H1 (cell line): ENCODE measurements around the gene ZNF836. TPM values are rescaled to one million over a fixed set of nuclear protein-coding genes. Genes with fewer than 3 reads are reported as not detected.

Source experiments
- CBX5 ChIP-seq: fragments of 300-800, 300-1000 bp; sonication (generic); IDR thresholded peaks from 2 replicates; pipeline ENCODE4 v1.7.1; 2016; ENCODE audit warnings: antibody characterized with exemption, low read length, low read depth
- JUND ChIP-seq: IDR thresholded peaks from 2 replicates; pipeline ENCODE4 v1.6.1; 2011; ENCODE audit warnings: mild to moderate bottlenecking, improper control_type of control experiment, low read length
- KDM4A ChIP-seq: IDR thresholded peaks from one replicate; pipeline ENCODE4 v1.7.1; 2012; ENCODE audit warnings: low read depth, mild to moderate bottlenecking, moderate library complexity, low read length, inconsistent platforms; ENCODE audit not compliant: severe bottlenecking
- MAX ChIP-seq: IDR thresholded peaks from 2 replicates; pipeline ENCODE4 v1.6.1; 2012; ENCODE audit warnings: inconsistent platforms
- NANOG ChIP-seq: IDR thresholded peaks from 2 replicates; pipeline ENCODE4 v1.6.1; 2011; ENCODE audit warnings: low read length, low read depth, mild to moderate bottlenecking, inconsistent platforms; ENCODE audit not compliant: insufficient read depth, poor library complexity, severe bottlenecking
- SIN3A ChIP-seq, 2 experiments: IDR thresholded peaks in 1 of 2; conservative IDR thresholded peaks in 1 of 2; 2 replicates each; pipeline ENCODE4 v1.6.1; 2011 to 2012; ENCODE audit warnings: low read length in 2 of 2, improper control_type of control experiment in 1 of 2, low read depth in 1 of 2, mild to moderate bottlenecking in 1 of 2
- SUZ12 ChIP-seq: fragments of 200-600 bp; sonication (generic); IDR thresholded peaks from 2 replicates; pipeline ENCODE4 v1.6.1; 2012; ENCODE audit warnings: mild to moderate bottlenecking, inconsistent platforms, low read length, moderate library complexity, mixed read lengths
- TCF12 ChIP-seq: IDR thresholded peaks from 2 replicates; pipeline ENCODE4 v1.6.1; 2011; ENCODE audit warnings: low read depth, mild to moderate bottlenecking, low read length
- polyA plus RNA-seq, 7 experiments: library from polyadenylated mRNA; depleted of rRNA in 3 of 7; stranded (reverse) in 5 of 7; unstranded in 2 of 7; fragments of >200 nt in 5 of 7; fragments of 200-250 nt in 2 of 7; gene quantifications; 1 replicate in 5 of 7; 2 replicates in 1 of 7; 4 replicates in 1 of 7; pipeline versions ENCODE4 v1.2.1 to v1.2.3, GENCODE V29; 2011 to 2013; ENCODE audit warnings: missing spikeins in 2 of 7, mixed read lengths in 2 of 7
- total RNA-seq: library from RNA; stranded (reverse); fragmentation: NEBNext Ultra II Directional; extraction: Animal tissue kit (Norgen Biotek cat#: 25700); gene quantifications from 2 replicates; pipeline ENCODE4 v1.2.1, GENCODE V29; 2021

Gene ZNF836
- total and polyA plus RNA-seq, 2 of the 8 experiments (the other 6 are each of a cell fraction or from before 2014, with no cell fraction given), result 5.6 to 27.2 TPM

GRCh38 chr19:52138278-52138982 is 33.0 kb downstream of the ZNF836 start (continued):
- TF ChIP-seq NANOG, result no peak
- TF ChIP-seq TCF12, result no peak
- TF ChIP-seq JUND, result no peak
- no peak for TF ChIP-seq SUZ12
- TF ChIP-seq MAX, result peak; percentile 97
- TF ChIP-seq SIN3A (conservative IDR thresholded peaks at IDR 0.05 in 1 of 2, IDR thresholded peaks at IDR 0.05 in 1 of 2; ENCODE audit: low read depth in 1 of 2, low read length in 2 of 2), result peak in 1 of 2 experiments; percentile 87; a peak in 1 of 4 replicates
- no peak for TF ChIP-seq CBX5
- peak; percentile 3 for TF ChIP-seq KDM4A
